Lower leg skin (tissue), 4 donors: ENCODE data around the gene GRK3. TPM values are rescaled to one million over a fixed set of nuclear protein-coding genes. Genes with fewer than 3 reads are reported as not detected.
A peak's percentile ranks its signal among the peaks of the same experiment; 100 is the strongest.

Source experiments
- DNase-seq, 2 donors: peaks; one replicate each; pipeline ENCODE4 v3.0.0-alpha.2; 2019; ENCODE audit warnings: low spot score in 2 of 2
- H3K4me3 ChIP-seq: fragments of 200-600 bp; sonication (generic); 2 replicates; pipeline ENCODE4 v1.5.1; 2017; ENCODE audit warnings: mild to moderate bottlenecking, low read depth; ENCODE audit not compliant: poor library complexity, severe bottlenecking
- CTCF ChIP-seq, 3 donors: fragments of 450-650 bp; IDR thresholded peaks; one replicate each; pipeline ENCODE4 v1.5.1; 2016; ENCODE audit warnings: antibody characterized with exemption in 3 of 3, mild to moderate bottlenecking in 3 of 3, moderate library complexity in 2 of 3
- POLR2A ChIP-seq, 2 donors: fragments of 450-650 bp; IDR thresholded peaks; one replicate each; pipeline ENCODE4 v1.6.1; 2016 to 2017; ENCODE audit warnings: antibody characterized with exemption in 2 of 2, mild to moderate bottlenecking in 1 of 2, moderate library complexity in 1 of 2
- WGBS, 2 donors: methylation state at CpG; one replicate each; pipeline ENCODE4 v1.1.5; 2018; 5-methylcytosine and 5-hydroxymethylcytosine counted together
- intact Hi-C: fragments of 100-400 bp; cut with DNase I; formaldehyde crosslinking; loops from one replicate; pipeline ENCODE4 v1.15.0; 2023; ENCODE audit warnings: low total_unique reads
- total RNA-seq, 4 donors: library from RNA; depleted of rRNA; stranded (reverse); fragments of >200 nt; gene quantifications; one replicate each; pipeline ENCODE4 v1.1.0, GENCODE V29; 2016

The GRK3 gene
- total RNA-seq, 4 donors from 2014 or later = 4.2 to 6.9 (median 5.8) TPM

- TF ChIP-seq CTCF (IDR thresholded peaks at IDR 0.05) (no peak), POLR2A (IDR thresholded peaks at IDR 0.05) (no peak)
- WGBS, 2 donors = 77 to 87% methylated on average over 24 to 48 of the region's 48 CpGs
- intact Hi-C loops = no loop called here
- no peak overlapping the region for H3K4me3 ChIP-seq
- no peak for DNase-seq
These were observed 188.2 kb downstream of the GRK3 start for GRCh38 chr22:25752615-25753214.

DNA sequence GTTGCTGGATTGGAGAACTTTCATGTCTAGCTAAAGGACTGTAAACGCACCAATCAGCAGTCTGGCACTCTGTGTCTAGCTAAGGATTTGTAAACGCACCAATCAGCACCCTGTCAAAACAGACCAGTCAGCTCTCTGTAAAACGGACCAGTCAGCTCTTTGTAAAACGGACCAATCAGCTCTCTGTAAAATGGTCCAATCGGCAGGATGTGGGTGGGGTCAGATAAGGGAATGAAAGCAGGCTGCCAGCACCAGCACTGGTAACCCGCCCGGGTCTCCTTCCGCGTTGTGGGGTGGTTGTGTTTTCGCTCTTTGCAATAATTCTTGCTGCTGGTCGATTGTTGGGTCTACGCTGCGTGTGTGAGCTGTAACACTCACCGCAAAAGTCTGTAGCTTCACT lies 188.8 kb downstream of the GRK3 start:
- 90 to 93% methylated on average over 14 of the region's 14 CpGs for WGBS, 2 donors
- TF ChIP-seq POLR2A (IDR thresholded peaks at IDR 0.05) (no peak), CTCF (IDR thresholded peaks at IDR 0.05) (no peak)
- DNase-seq = no peak
- no peak overlapping the region for H3K4me3 ChIP-seq
- intact Hi-C loops = no loop called here

DNA sequence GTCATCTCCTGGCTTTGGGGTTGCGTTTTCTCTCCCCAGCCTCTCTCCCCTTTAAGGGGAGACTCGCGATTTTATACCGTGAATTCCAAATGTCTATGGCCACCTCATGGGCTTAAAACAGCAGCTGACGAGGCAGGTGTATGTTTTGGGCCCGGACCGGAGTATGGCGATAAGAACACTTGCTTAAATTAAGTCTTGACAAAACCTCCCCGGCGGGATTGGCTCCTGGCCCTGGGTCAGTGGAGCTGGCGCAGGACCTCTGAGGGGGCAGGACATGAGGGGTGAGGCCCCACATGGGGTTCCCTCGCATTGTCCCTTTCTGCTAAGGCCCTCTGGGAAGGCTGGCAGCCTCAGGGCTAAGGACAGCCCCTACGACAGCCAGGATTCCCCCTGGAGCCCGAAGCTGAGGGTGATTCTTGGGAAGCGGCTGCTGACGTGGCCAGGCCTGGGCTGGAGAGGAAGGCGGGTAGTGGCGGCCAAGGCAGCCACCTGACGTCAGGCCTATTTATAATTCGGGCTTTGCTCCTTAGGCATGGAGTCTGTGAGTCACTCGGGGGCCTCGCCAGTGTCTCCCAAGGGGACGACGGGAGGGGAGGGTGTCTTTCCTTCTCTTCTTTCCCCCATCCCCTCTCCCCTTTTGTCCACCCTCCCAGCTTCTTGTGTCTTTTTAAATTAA lies 190.2 kb downstream of the GRK3 start:
- no peak overlapping the region for H3K4me3 ChIP-seq
- TF ChIP-seq POLR2A (IDR thresholded peaks at IDR 0.05) (no peak), CTCF (IDR thresholded peaks at IDR 0.05) (no peak)
- WGBS, 2 donors = 63 to 83% methylated on average over 22 to 24 of the region's 24 CpGs
- DNase-seq = peak in 1 of 2 donors; percentile 28
- intact Hi-C loops = no loop called here

DNA sequence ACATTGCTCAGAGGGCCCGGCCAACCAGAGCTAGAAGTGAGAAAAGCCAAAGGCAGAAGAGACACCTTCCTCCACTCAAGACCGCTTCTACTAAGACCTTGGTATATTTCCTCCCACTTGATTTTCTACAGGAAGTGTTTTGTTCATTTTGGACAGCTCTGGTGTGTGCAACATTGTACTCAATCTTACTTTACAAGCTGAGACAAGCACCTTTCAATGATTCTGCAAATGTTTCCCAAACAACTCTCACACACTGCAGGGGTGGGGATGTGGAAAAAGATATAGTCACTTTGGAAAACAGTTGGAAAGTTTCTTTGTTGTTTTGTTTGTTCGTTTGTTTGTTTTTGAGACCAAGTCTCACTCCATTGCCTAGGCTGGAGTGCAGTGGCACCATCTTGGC lies 193.2 kb downstream of the GRK3 start:
- WGBS, 2 donors = 63 to 71% methylated on average over 3 of the region's 3 CpGs
- TF ChIP-seq CTCF (IDR thresholded peaks at IDR 0.05) = no peak
- TF ChIP-seq POLR2A (IDR thresholded peaks at IDR 0.05) = no peak
- no peak for DNase-seq
- intact Hi-C loops = no loop called here
- no peak overlapping the region for H3K4me3 ChIP-seq

DNA sequence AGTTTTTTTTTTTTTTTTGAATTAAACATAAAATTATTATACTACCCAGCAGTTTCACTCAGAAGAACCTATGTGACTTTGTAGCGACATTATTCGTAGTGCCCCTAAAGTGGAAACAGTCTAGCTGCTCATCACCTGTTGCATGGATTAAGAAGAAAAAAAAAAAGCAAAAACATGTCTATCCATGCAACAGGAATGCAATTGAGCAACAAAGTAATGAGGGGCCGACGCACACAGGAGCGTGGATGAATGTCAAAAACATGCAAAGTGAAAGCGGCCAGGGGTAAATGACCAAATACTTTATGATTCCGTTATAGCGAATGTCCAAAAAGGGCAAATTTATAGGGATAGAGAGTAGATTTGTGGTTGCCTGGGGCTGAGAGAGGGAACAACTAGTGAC lies 193.8 kb downstream of the GRK3 start:
- intact Hi-C loops = no loop called here
- 57 to 59% methylated on average over 8 of the region's 8 CpGs for WGBS, 2 donors
- no peak for DNase-seq
- H3K4me3 ChIP-seq = no peak overlapping the region
- TF ChIP-seq POLR2A (IDR thresholded peaks at IDR 0.05) = no peak
- no peak for TF ChIP-seq CTCF (IDR thresholded peaks at IDR 0.05)
